ENCODE measurements around the gene MAN2A2. TPM values are rescaled to one million over a fixed set of nuclear protein-coding genes. Genes with fewer than 3 reads are reported as not detected.
A peak's percentile ranks its signal among the peaks of the same experiment; 100 is the strongest.

Gene MAN2A2
- total RNA-seq, 5 donors from 2014 or later (not counting 1 experiment from before 2014, with no cell fraction given), result 119 to 158 (median 142) TPM

- POLR2A ChIA-PET, result no interaction called here
- Mint-ChIP-seq H3K36me3 (peaks cover 60% of the 10 kb centered on the region), H3K4me1 (no peaks in the 10 kb centered on the region), H3K27ac (no peak overlapping the region), H3K9me3 (no peaks in the 10 kb centered on the region), H3K27me3 (no peaks in the 10 kb centered on the region), H3K4me3 (no peak overlapping the region)
- DNase-seq, result no peak
- CTCF ChIA-PET, result interaction anchor here in 1 of 2 donors (1.0 kb wide), 1 partner anchor 84 kb away, joined by 4 read pairs; no protein-coding TSS in a partner anchor
- 98% methylated on average over 15 of the region's 22 CpGs for WGBS (ENCODE audit: insufficient coverage)
- Histone ChIP-seq H3K9me3 (no peaks in the 10 kb centered on the region), H3K27ac (ENCODE audit: low read length) (no peak overlapping the region), H3K36me3 (ENCODE audit: control insufficient read depth in 2 of 2, extremely low read depth in 1 of 2, insufficient read depth in 1 of 2, low read length in 1 of 2) (peaks cover 34 to 94% of the 10 kb centered on the region in 2 donors), H3K4me1 (ENCODE audit: control insufficient read depth in 1 of 2, extremely low read depth in 1 of 2, insufficient read depth in 2 of 2, low read length in 2 of 2) (no peaks in the 10 kb centered on the region), H3K4me3 (ENCODE audit: control insufficient read depth in 1 of 2, extremely low read depth in 1 of 2, low read length in 1 of 2) (no peak overlapping the region), H3K27me3 (replicated peaks in 1 of 2; ENCODE audit: control insufficient read depth in 2 of 2, extremely low read depth in 1 of 2, insufficient read depth in 2 of 2, low read length in 1 of 2) (no peaks in the 10 kb centered on the region)
- no peak for ATAC-seq (replicated peaks in 1 of 4)
Measured at GRCh38 chr15:90914305-90915080, 11.4 kb downstream of the MAN2A2 start.

DNA sequence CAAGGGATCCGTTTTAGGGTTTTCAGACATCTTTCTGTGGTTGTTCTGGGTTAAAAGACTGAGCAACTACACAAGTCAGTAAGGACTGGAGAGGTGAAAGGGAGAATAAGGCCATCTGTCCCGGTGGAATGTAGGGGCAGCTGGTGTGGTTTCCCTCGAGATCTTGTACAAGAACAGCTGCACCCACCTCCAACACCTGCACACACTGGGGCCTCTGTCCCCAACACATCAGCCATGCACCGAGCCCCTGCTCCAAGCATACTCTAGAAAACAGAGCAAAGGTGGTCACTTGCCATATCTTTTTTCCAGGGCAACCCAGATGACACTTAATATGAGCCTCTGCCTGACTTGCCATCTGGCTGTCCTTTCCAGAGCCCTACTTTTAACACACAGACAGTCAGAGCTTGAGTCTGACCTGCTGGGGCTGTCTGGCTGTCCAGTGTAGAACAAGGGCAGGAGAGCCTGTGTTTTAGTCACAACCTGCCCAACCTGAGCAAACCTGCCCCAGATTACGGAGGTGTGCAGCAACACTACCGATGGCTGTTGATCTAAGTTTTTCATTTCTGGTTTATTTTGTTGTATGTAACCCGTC is 12.2 kb downstream of the MAN2A2 start:
- no peaks in the 10 kb centered on the region for H3K27me3 Mint-ChIP-seq
- H3K4me3 ChIP-seq (ENCODE audit: control insufficient read depth in 1 of 2, extremely low read depth in 1 of 2, low read length in 1 of 2), result no peak overlapping the region
- H3K4me1 ChIP-seq (ENCODE audit: control insufficient read depth in 1 of 2, extremely low read depth in 1 of 2, insufficient read depth in 2 of 2, low read length in 2 of 2), result no peaks in the 10 kb centered on the region
- DNase-seq (no peak), ATAC-seq (replicated peaks in 1 of 4) (no peak)
- no peaks in the 10 kb centered on the region for H3K4me1 Mint-ChIP-seq
- H3K27me3 ChIP-seq (replicated peaks in 1 of 2; ENCODE audit: control insufficient read depth in 2 of 2, extremely low read depth in 1 of 2, insufficient read depth in 2 of 2, low read length in 1 of 2), result no peaks in the 10 kb centered on the region
- H3K27ac ChIP-seq (ENCODE audit: low read length), result no peak overlapping the region
- H3K36me3 Mint-ChIP-seq, result peaks cover 67% of the 10 kb centered on the region
- H3K9me3 Mint-ChIP-seq, result no peaks in the 10 kb centered on the region
- H3K4me3 Mint-ChIP-seq, result no peak overlapping the region
- 75% methylated on average over 1 of the region's 7 CpGs for WGBS (ENCODE audit: insufficient coverage)
- H3K27ac Mint-ChIP-seq, result no peak overlapping the region
- ChIA-PET CTCF (interaction anchor here in 1 of 2 donors (0.6 to 0.7 kb wide), 3 partner anchors 11 to 502 kb away, joined by 3 to 6 read pairs (median 5); no protein-coding TSS in a partner anchor), POLR2A (no interaction called here)
- peaks cover 31 to 94% of the 10 kb centered on the region in 2 donors for H3K36me3 ChIP-seq (ENCODE audit: control insufficient read depth in 2 of 2, extremely low read depth in 1 of 2, insufficient read depth in 1 of 2, low read length in 1 of 2)
- no peaks in the 10 kb centered on the region for H3K9me3 ChIP-seq

GRCh38 chr15:90915808-90916440 is 12.8 kb downstream of the MAN2A2 start:
- ChIA-PET CTCF (interaction anchor here in 1 of 2 donors (0.6 to 0.7 kb wide), 3 partner anchors 11 to 502 kb away, joined by 3 to 6 read pairs (median 5); no protein-coding TSS in a partner anchor), POLR2A (no interaction called here)
- ATAC-seq (replicated peaks in 1 of 4) (no peak), DNase-seq (peak in 3 of 35 experiments; percentile 13 to 39 (median 17))
- peaks cover 70% of the 10 kb centered on the region for H3K36me3 Mint-ChIP-seq
- Histone ChIP-seq H3K9me3 (no peaks in the 10 kb centered on the region), H3K27me3 (replicated peaks in 1 of 2; ENCODE audit: control insufficient read depth in 2 of 2, extremely low read depth in 1 of 2, insufficient read depth in 2 of 2, low read length in 1 of 2) (no peaks in the 10 kb centered on the region), H3K4me3 (ENCODE audit: control insufficient read depth in 1 of 2, extremely low read depth in 1 of 2, low read length in 1 of 2) (no peak overlapping the region), H3K4me1 (ENCODE audit: control insufficient read depth in 1 of 2, extremely low read depth in 1 of 2, insufficient read depth in 2 of 2, low read length in 2 of 2) (no peaks in the 10 kb centered on the region), H3K27ac (ENCODE audit: low read length) (no peak overlapping the region), H3K36me3 (ENCODE audit: control insufficient read depth in 2 of 2, extremely low read depth in 1 of 2, insufficient read depth in 1 of 2, low read length in 1 of 2) (peaks cover 27 to 94% of the 10 kb centered on the region in 2 donors)
- no peaks in the 10 kb centered on the region for H3K9me3 Mint-ChIP-seq
- no peaks in the 10 kb centered on the region for H3K4me1 Mint-ChIP-seq
- WGBS (ENCODE audit: insufficient coverage), result 87% methylated on average over 18 of the region's 25 CpGs
- H3K27ac Mint-ChIP-seq, result no peak overlapping the region
- no peak overlapping the region for H3K4me3 Mint-ChIP-seq
- H3K27me3 Mint-ChIP-seq, result no peaks in the 10 kb centered on the region

DNA sequence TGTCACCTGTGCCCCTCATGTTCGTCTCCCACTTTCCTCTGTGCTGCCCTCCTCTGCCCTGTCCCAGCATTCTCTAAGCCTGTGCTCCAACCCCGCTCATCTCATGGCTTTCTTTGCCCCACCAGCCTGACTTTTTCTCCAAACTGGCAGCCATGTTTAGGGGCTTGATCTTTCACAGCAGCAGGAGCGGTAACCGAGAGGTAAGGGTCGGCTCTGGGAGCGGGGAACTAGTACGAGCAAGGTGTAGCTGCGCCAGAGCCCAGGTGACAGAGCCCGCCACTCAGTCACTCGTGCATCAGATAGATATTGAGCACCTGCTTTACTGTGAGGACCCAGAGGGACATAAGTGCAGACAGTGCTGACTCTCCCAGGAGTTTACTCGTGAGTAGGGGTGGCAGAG is 13.4 kb downstream of the MAN2A2 start:
- H3K27ac ChIP-seq (ENCODE audit: low read length), result no peak overlapping the region
- WGBS (ENCODE audit: insufficient coverage), result 85% methylated on average over 11 of the region's 11 CpGs
- no peak overlapping the region for H3K4me3 Mint-ChIP-seq

DNA sequence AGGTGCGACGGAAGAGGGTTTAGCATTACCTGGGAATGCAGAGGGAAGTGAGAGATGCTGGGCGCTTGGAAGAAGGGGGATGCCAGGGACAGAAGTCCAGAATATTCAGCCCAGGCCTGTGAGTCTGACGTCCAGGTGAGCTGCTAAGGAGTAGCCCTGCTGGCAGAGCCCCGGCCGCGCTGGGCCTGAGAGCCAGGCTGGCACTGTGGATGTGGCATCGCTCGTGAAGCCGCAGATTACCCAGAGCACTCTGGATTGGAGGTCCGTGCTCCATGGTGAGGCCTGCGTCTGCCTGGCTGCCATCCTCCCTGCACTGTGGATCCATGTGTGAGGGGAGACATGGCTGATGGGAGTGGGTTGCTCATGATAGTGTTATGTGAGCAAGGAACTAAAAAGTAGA is 14.5 kb downstream of the MAN2A2 start:
- Histone ChIP-seq H3K27me3 (replicated peaks in 1 of 2; ENCODE audit: control insufficient read depth in 2 of 2, extremely low read depth in 1 of 2, insufficient read depth in 2 of 2, low read length in 1 of 2) (no peaks in the 10 kb centered on the region), H3K27ac (ENCODE audit: low read length) (no peak overlapping the region), H3K4me3 (ENCODE audit: control insufficient read depth in 1 of 2, extremely low read depth in 1 of 2, low read length in 1 of 2) (no peak overlapping the region), H3K9me3 (no peaks in the 10 kb centered on the region), H3K36me3 (ENCODE audit: control insufficient read depth in 2 of 2, extremely low read depth in 1 of 2, insufficient read depth in 1 of 2, low read length in 1 of 2) (peaks cover 15 to 81% of the 10 kb centered on the region in 2 donors), H3K4me1 (ENCODE audit: control insufficient read depth in 1 of 2, extremely low read depth in 1 of 2, insufficient read depth in 2 of 2, low read length in 2 of 2) (no peaks in the 10 kb centered on the region)
- ChIA-PET CTCF (interaction anchor here in 1 of 2 donors (0.6 kb wide), 1 partner anchor 544 kb away, joined by 3 read pairs; no protein-coding TSS in a partner anchor), POLR2A (no interaction called here)
- WGBS (ENCODE audit: insufficient coverage), result 100% methylated on average over 12 of the region's 12 CpGs
- Mint-ChIP-seq H3K27me3 (no peaks in the 10 kb centered on the region), H3K4me3 (no peak overlapping the region), H3K9me3 (no peaks in the 10 kb centered on the region), H3K36me3 (peaks cover 78% of the 10 kb centered on the region), H3K27ac (no peak overlapping the region), H3K4me1 (no peaks in the 10 kb centered on the region)
- ATAC-seq (replicated peaks in 1 of 4) (no peak), DNase-seq (no peak)

More for the DNA sequence above, 13.4 kb downstream of the MAN2A2 start:
- Mint-ChIP-seq H3K27ac (no peak overlapping the region), H3K36me3 (peaks cover 74% of the 10 kb centered on the region), H3K9me3 (no peaks in the 10 kb centered on the region), H3K4me1 (no peaks in the 10 kb centered on the region), H3K27me3 (no peaks in the 10 kb centered on the region)
- Histone ChIP-seq H3K36me3 (ENCODE audit: control insufficient read depth in 2 of 2, extremely low read depth in 1 of 2, insufficient read depth in 1 of 2, low read length in 1 of 2) (peaks cover 23 to 92% of the 10 kb centered on the region in 2 donors), H3K4me1 (ENCODE audit: control insufficient read depth in 1 of 2, extremely low read depth in 1 of 2, insufficient read depth in 2 of 2, low read length in 2 of 2) (no peaks in the 10 kb centered on the region), H3K9me3 (no peaks in the 10 kb centered on the region), H3K4me3 (ENCODE audit: control insufficient read depth in 1 of 2, extremely low read depth in 1 of 2, low read length in 1 of 2) (no peak overlapping the region), H3K27me3 (replicated peaks in 1 of 2; ENCODE audit: control insufficient read depth in 2 of 2, extremely low read depth in 1 of 2, insufficient read depth in 2 of 2, low read length in 1 of 2) (no peaks in the 10 kb centered on the region)
- DNase-seq, result no peak
- ChIA-PET POLR2A (no interaction called here), CTCF (no interaction called here)
- no peak for ATAC-seq (replicated peaks in 1 of 4)

GRCh38 chr15:90918034-90918788 is 15.1 kb downstream of the MAN2A2 start:
- no peaks in the 10 kb centered on the region for H3K27me3 ChIP-seq (replicated peaks in 1 of 2; ENCODE audit: control insufficient read depth in 2 of 2, extremely low read depth in 1 of 2, insufficient read depth in 2 of 2, low read length in 1 of 2)
- ATAC-seq (replicated peaks in 1 of 4) (no peak), DNase-seq (no peak)
- Mint-ChIP-seq H3K9me3 (no peaks in the 10 kb centered on the region), H3K4me1 (no peaks in the 10 kb centered on the region), H3K27ac (no peak overlapping the region), H3K36me3 (peaks cover 73% of the 10 kb centered on the region), H3K4me3 (no peak overlapping the region), H3K27me3 (no peaks in the 10 kb centered on the region)
- H3K36me3 ChIP-seq (ENCODE audit: control insufficient read depth in 2 of 2, extremely low read depth in 1 of 2, insufficient read depth in 1 of 2, low read length in 1 of 2), result peaks cover 9 to 75% of the 10 kb centered on the region in 2 donors
- no peaks in the 10 kb centered on the region for H3K9me3 ChIP-seq
- POLR2A ChIA-PET, result interaction anchor here in 1 of 2 donors (0.5 kb wide), 1 partner anchor 76 kb away, joined by 3 read pairs; no protein-coding TSS in a partner anchor
- H3K27ac ChIP-seq (ENCODE audit: low read length), result no peak overlapping the region
- H3K4me1 ChIP-seq (ENCODE audit: control insufficient read depth in 1 of 2, extremely low read depth in 1 of 2, insufficient read depth in 2 of 2, low read length in 2 of 2), result no peaks in the 10 kb centered on the region
- CTCF ChIA-PET, result no interaction called here
- no peak overlapping the region for H3K4me3 ChIP-seq (ENCODE audit: control insufficient read depth in 1 of 2, extremely low read depth in 1 of 2, low read length in 1 of 2)
- 97% methylated on average over 23 of the region's 23 CpGs for WGBS (ENCODE audit: insufficient coverage)

Data from T-cell (primary cell).